Kidney (tissue), 11 donors: ENCODE results near the gene PSG2. TPM values are rescaled to one million over a fixed set of nuclear protein-coding genes. Genes with fewer than 3 reads are reported as not detected.
"Not testable (repeated sequence)": the region's sequence is repeated elsewhere in the genome, so short reads cannot be mapped to it uniquely, and the experiment has no call there.

Source experiments
- DNase-seq, 5 donors: peaks; one replicate each; pipeline ENCODE4 v3.0.0-alpha.2; 2013 to 2020
- FAIRE-seq: peaks from 2 replicates; lab custom pipeline; 2012; peaks lifted over from hg19 to GRCh38; lab: Jason Lieb, UNC
- H3K27ac ChIP-seq, 2 donors: one replicate each; pipeline ENCODE4 v1.7.0; 2013; ENCODE audit warnings: low read depth in 2 of 2, low read length in 2 of 2, inconsistent platforms in 1 of 2
- H3K27me3 ChIP-seq: one replicate; pipeline ENCODE4 v1.7.1; 2013; ENCODE audit warnings: low read length, inconsistent platforms; ENCODE audit not compliant: control insufficient read depth, insufficient read depth
- H3K36me3 ChIP-seq, 3 donors: one replicate each; pipeline versions ENCODE4 v1.7.0 to v1.7.1; 2013; ENCODE audit warnings: low read length in 3 of 3, control low read depth in 1 of 3, inconsistent platforms in 1 of 3; ENCODE audit not compliant: insufficient read depth in 3 of 3, control insufficient read depth in 2 of 3
- H3K4me1 ChIP-seq, 3 donors: one replicate each; pipeline versions ENCODE4 v1.7.0 to v1.7.1; 2013; ENCODE audit warnings: low read length in 3 of 3, inconsistent platforms in 1 of 3, low read depth in 1 of 3; ENCODE audit not compliant: control insufficient read depth in 2 of 3, insufficient read depth in 2 of 3
- H3K4me3 ChIP-seq, 3 donors: one replicate each; pipeline versions ENCODE4 v1.7.0 to v1.8.1; 2013; ENCODE audit warnings: low read length in 3 of 3, control low read depth in 1 of 3, inconsistent platforms in 1 of 3
- H3K9ac ChIP-seq, 3 donors: one replicate each; pipeline versions ENCODE4 v1.7.0 to v1.7.1; 2013; ENCODE audit warnings: low read length in 3 of 3, control low read depth in 1 of 3, inconsistent platforms in 1 of 3
- H3K9me3 ChIP-seq, 3 donors: one replicate each; pipeline versions ENCODE4 v1.7.0 to v1.7.1; 2013; ENCODE audit warnings: low read length in 3 of 3, control low read depth in 1 of 3, inconsistent platforms in 1 of 3; ENCODE audit not compliant: control insufficient read depth in 2 of 3, insufficient read depth in 1 of 3
- intact Hi-C: fragments of 100-400 bp; cut with DNase I; formaldehyde crosslinking; loops from one replicate; pipeline ENCODE4 v1.11.1; 2022
- polyA plus RNA-seq: library from polyadenylated mRNA; stranded (reverse); fragments of 350-450 nt; fragmentation: Illumina TruSeq; extraction: RNeasy Lipid Tissue Mini Kit (QIAGEN cat#74804); gene quantifications from one replicate; pipeline ENCODE4 v1.2.3, GENCODE V29; 2014; ENCODE audit warnings: low read depth, low replicate concordance; ENCODE audit not compliant: insufficient read depth
- total RNA-seq: library from RNA; stranded (reverse); fragmentation: NEBNext Ultra II Directional; extraction: Animal tissue kit (Norgen Biotek cat#: 25700); gene quantifications from one replicate; pipeline ENCODE4 v1.2.1, GENCODE V29; 2021
- donor health status: control.
- donor health status: control.
- donor health status: DM: yes; HTN: yes; CAD: no.
- donor health status: Normal renal cell carcinoma (clear cell type).

PSG2 gene
- total and polyA plus RNA-seq, 2 donors from 2014 or later = not detected

DNA sequence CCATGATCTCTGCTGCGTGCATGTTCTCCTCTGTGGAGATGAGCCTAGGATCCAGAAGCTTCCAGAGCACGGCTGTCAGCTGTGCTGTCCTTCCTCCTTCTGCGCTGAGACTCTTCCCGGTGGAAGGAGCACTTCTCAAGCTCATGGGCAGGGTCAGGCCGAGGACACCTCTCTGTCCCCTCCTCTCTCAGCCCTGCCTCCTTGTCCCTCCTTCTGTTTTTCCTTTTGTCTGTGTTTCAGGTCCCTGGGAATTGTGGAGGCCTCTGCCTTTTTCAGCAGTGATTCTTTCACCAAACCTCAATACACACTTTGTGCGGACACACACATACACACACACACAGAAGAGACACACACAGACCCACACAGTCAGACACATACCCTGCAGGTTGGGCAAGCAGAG is 56.1 kb downstream of the PSG2 start, which contains the start of gene PSG11:
PSG11 (minus strand) TSS at position 101 of the 400 bp plus-strand sequence; CDS start at position 4, 97 bp downstream.
- H3K36me3 ChIP-seq, intact Hi-C loops, H3K27ac ChIP-seq, H3K9me3 ChIP-seq, H3K27me3 ChIP-seq, DNase-seq, H3K4me3 ChIP-seq, H3K4me1 ChIP-seq, FAIRE-seq, H3K9ac ChIP-seq: not testable (repeated sequence)

DNA sequence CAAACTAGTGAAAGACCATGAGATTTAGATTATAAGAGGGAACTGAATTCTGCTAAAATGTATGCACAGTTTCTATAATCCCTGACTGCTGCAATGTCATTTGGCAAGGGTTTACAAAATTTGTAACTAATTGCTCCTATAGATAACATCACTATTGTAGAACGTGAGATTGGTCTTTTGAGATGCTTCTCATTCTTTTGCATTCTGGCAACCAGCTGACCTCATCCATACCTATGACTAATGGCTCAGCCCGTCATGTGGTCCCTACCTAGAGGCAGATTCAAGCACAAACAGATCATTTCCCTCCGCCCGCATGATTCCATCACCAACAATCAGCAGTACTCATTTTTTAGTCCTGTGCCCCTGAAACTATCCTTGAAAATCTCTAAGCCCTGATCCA is 60.4 kb downstream of the PSG2 start:
- FAIRE-seq, H3K36me3 ChIP-seq, H3K9ac ChIP-seq, H3K9me3 ChIP-seq, DNase-seq, H3K27me3 ChIP-seq, intact Hi-C loops, H3K4me3 ChIP-seq, H3K4me1 ChIP-seq, H3K27ac ChIP-seq: not testable (repeated sequence)

GRCh38 chr19:43021629-43022028 is 60.9 kb downstream of the PSG2 start:
- H3K4me1 ChIP-seq, H3K4me3 ChIP-seq, FAIRE-seq, H3K9me3 ChIP-seq, H3K27ac ChIP-seq, H3K27me3 ChIP-seq, H3K36me3 ChIP-seq, H3K9ac ChIP-seq, DNase-seq, intact Hi-C loops: not testable (repeated sequence)

DNA sequence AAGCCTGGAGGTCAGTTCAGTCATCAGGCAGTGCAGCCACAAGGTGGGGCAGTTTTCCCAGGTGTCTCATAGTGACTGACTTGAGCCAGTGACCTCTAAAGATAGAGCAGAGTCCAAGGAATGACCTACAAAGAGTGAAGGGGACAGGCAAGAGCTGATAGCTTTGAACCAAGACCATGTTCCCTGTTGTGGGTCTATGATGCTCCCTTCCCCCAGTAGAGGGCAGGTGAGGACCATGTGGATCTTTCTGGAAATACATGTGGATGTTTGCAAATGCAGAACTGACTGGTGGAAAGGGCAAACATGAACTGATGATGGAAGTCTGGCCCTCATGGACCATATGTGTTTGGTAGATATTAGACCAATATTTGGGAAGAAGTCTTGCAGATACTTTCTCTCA is 62.9 kb downstream of the PSG2 start:
- H3K36me3 ChIP-seq, H3K4me1 ChIP-seq, H3K9me3 ChIP-seq, H3K27ac ChIP-seq, H3K27me3 ChIP-seq, FAIRE-seq, intact Hi-C loops, H3K9ac ChIP-seq, H3K4me3 ChIP-seq: not testable (repeated sequence)
- peak in 1 of 5 donors; percentile 25 for DNase-seq

Other genes starting within 250 kb of the PSG2 start
- not detected for gene PSG1, start 203.0 kb downstream of the PSG2 start, total RNA-seq
- gene PSG1, start 203.0 kb downstream of the PSG2 start, polyA plus RNA-seq = not detected
- not detected for gene PSG6, start 164.8 kb downstream of the PSG2 start, total RNA-seq
- gene PSG6, start 164.8 kb downstream of the PSG2 start, polyA plus RNA-seq = not detected
- gene PSG7, start 145.5 kb downstream of the PSG2 start, total RNA-seq = not detected
- gene PSG7, start 145.5 kb downstream of the PSG2 start, polyA plus RNA-seq = not detected
- not detected for gene PSG11, start 56.2 kb downstream of the PSG2 start, total RNA-seq
- not detected for gene PSG11, start 56.2 kb downstream of the PSG2 start, polyA plus RNA-seq
- gene PSG5, start 103.8 kb upstream of the PSG2 start, total RNA-seq = not detected
- not detected for gene PSG5, start 103.8 kb upstream of the PSG2 start, polyA plus RNA-seq
- gene PSG4, start 122.9 kb upstream of the PSG2 start, total RNA-seq = 0.35 TPM
- gene PSG4, start 122.9 kb upstream of the PSG2 start, polyA plus RNA-seq = not detected
- not detected for gene PSG9, start 186.8 kb upstream of the PSG2 start, total RNA-seq
- gene PSG9, start 186.8 kb upstream of the PSG2 start, polyA plus RNA-seq = not detected